Lower leg skin (tissue), 4 donors: ENCODE data around the gene CACNA1H. TPM values are rescaled to one million over a fixed set of nuclear protein-coding genes. Genes with fewer than 3 reads are reported as not detected.

Experiments
- DNase-seq, 2 donors: peaks; one replicate each; pipeline ENCODE4 v3.0.0-alpha.2; 2019; ENCODE audit warnings: low spot score in 2 of 2
- H3K4me3 ChIP-seq: fragments of 200-600 bp; sonication (generic); 2 replicates; pipeline ENCODE4 v1.5.1; 2017; ENCODE audit warnings: mild to moderate bottlenecking, low read depth; ENCODE audit not compliant: poor library complexity, severe bottlenecking
- CTCF ChIP-seq, 3 donors: fragments of 450-650 bp; IDR thresholded peaks; one replicate each; pipeline ENCODE4 v1.5.1; 2016; ENCODE audit warnings: antibody characterized with exemption in 3 of 3, mild to moderate bottlenecking in 3 of 3, moderate library complexity in 2 of 3
- POLR2A ChIP-seq, 2 donors: fragments of 450-650 bp; IDR thresholded peaks; one replicate each; pipeline ENCODE4 v1.6.1; 2016 to 2017; ENCODE audit warnings: antibody characterized with exemption in 2 of 2, mild to moderate bottlenecking in 1 of 2, moderate library complexity in 1 of 2
- WGBS, 2 donors: methylation state at CpG; one replicate each; pipeline ENCODE4 v1.1.5; 2018; 5-methylcytosine and 5-hydroxymethylcytosine counted together
- intact Hi-C: fragments of 100-400 bp; cut with DNase I; formaldehyde crosslinking; loops from one replicate; pipeline ENCODE4 v1.15.0; 2023; ENCODE audit warnings: low total_unique reads
- total RNA-seq, 4 donors: library from RNA; depleted of rRNA; stranded (reverse); fragments of >200 nt; gene quantifications; one replicate each; pipeline ENCODE4 v1.1.0, GENCODE V29; 2016

The CACNA1H gene
- total RNA-seq, 4 donors from 2014 or later = 29.3 to 151 (median 72.1) TPM

GRCh38 chr16:1206326-1206725 lies 53.4 kb downstream of the CACNA1H start:
- intact Hi-C loops = no loop called here
- 64 to 68% methylated on average over 9 of the region's 9 CpGs for WGBS, 2 donors
- DNase-seq = no peak
- TF ChIP-seq CTCF (IDR thresholded peaks at IDR 0.05) = no peak
- H3K4me3 ChIP-seq = no peak overlapping the region

DNA sequence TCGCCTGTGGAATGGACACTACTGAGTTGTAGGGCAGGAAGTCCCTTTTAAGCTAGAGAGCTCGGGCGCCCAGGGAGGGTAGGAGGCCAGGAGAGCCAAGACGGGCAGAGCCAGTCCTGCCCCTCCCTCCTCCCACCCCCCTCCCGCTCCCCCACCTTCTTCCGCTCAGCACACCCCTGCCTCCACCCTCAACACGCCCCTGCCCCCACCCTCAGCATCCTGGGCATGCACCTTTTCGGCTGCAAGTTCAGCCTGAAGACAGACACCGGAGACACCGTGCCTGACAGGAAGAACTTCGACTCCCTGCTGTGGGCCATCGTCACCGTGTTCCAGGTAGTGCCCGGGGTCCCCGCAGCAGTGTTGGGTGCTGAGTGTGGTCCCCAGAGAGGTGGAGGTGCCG lies 53.9 kb downstream of the CACNA1H start:
- no peak for TF ChIP-seq CTCF (IDR thresholded peaks at IDR 0.05)
- TF ChIP-seq POLR2A (IDR thresholded peaks at IDR 0.05) = no peak
- intact Hi-C loops = no loop called here
- DNase-seq = no peak
- H3K4me3 ChIP-seq = no peak overlapping the region
- WGBS, 2 donors = 40 to 71% methylated on average over 7 to 14 of the region's 16 CpGs

DNA sequence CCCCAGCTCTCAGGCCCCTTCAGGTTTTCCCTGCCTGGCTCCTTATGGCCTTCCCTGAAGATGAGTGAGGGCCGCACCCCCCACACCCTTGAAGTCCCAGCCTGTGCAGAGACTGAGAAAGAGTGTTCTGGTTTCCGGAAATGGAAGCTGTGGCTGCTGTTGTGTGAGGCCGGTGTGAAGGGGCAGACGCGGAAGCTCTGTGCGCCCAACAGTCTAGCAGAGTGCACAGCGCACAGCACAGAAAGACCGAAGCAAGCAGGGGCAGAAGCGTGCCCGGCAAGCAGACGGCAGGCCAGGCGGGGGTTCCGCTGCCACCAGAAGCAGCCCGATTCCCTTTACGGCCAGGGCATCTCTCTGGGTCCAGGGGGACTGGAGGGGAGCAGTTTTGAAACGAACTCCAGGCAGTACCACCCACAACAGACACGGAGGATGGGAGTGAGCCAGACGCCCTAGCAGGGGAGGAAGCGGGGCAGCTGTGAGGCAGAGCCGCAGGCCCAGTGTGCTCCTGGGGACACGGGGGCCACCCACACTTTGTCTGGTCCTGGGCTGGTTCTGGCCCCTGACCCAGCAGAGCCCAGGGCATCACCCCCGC lies 55.4 kb downstream of the CACNA1H start:
- TF ChIP-seq POLR2A (IDR thresholded peaks at IDR 0.05) = no peak
- no peak for TF ChIP-seq CTCF (IDR thresholded peaks at IDR 0.05)
- intact Hi-C loops = no loop called here
- 80 to 85% methylated on average over 21 of the region's 22 CpGs for WGBS, 2 donors
- DNase-seq = no peak
- no peak overlapping the region for H3K4me3 ChIP-seq

DNA sequence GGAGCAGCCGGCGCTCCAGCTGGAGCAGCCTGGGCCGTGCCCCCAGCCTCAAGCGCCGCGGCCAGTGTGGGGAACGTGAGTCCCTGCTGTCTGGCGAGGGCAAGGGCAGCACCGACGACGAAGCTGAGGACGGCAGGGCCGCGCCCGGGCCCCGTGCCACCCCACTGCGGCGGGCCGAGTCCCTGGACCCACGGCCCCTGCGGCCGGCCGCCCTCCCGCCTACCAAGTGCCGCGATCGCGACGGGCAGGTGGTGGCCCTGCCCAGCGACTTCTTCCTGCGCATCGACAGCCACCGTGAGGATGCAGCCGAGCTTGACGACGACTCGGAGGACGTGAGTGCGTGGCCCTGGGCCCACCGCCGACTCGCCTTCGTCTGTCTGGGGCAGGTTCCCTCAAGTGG lies 56.2 kb downstream of the CACNA1H start:
- intact Hi-C loops = no loop called here
- 91 to 95% methylated on average over 19 to 29 of the region's 43 CpGs for WGBS, 2 donors
- no peak for DNase-seq
- H3K4me3 ChIP-seq = no peak overlapping the region
- TF ChIP-seq POLR2A (IDR thresholded peaks at IDR 0.05) = no peak

- WGBS, 2 donors = 88% methylated on average over 23 of the region's 23 CpGs
- no peak for DNase-seq
- no peak overlapping the region for H3K4me3 ChIP-seq
- TF ChIP-seq POLR2A (IDR thresholded peaks at IDR 0.05) (no peak), CTCF (IDR thresholded peaks at IDR 0.05) (no peak)
- intact Hi-C loops = no loop called here
Observed at GRCh38 chr16:1210461-1210860, 57.6 kb downstream of the CACNA1H start.

DNA sequence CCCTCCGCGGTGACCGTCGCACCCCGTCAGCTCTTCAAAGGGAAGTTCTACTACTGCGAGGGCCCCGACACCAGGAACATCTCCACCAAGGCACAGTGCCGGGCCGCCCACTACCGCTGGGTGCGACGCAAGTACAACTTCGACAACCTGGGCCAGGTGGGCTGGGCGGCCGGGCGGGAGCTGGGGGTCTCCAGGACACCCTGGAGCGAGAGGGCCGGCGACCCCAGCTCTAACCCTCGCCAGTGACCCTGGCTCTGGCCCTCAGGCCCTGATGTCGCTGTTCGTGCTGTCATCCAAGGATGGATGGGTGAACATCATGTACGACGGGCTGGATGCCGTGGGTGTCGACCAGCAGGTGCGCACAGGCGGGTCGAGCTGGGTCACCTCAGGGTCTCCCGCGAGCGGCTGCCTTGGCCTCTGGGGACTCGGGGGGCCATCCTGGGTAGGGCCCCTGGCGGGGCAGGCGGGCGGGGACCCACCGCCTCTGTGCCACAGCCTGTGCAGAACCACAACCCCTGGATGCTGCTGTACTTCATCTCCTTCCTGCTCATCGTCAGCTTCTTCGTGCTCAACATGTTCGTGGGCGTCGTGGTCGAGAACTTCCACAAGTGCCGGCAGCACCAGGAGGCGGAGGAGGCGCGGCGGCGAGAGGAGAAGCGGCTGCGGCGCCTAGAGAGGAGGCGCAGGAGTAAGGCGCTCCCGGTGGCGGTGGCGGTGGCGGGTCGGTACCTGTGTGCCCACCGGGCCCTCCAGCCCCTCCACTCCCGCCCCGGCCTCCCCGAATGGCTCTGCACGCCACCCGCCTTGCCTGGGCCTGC lies 58.8 kb downstream of the CACNA1H start:
- TF ChIP-seq CTCF (IDR thresholded peaks at IDR 0.05) (no peak), POLR2A (IDR thresholded peaks at IDR 0.05) (no peak)
- DNase-seq = no peak
- 91 to 94% methylated on average over 26 to 65 of the region's 65 CpGs for WGBS, 2 donors
- intact Hi-C loops = no loop called here
- no peak overlapping the region for H3K4me3 ChIP-seq
